Uterus (tissue), 4 donors: ENCODE data around the gene FAM184A. TPM values are rescaled to one million over a fixed set of nuclear protein-coding genes. Genes with fewer than 3 reads are reported as not detected.

Experiments used
- DNase-seq, 2 donors: peaks; one replicate each; pipeline ENCODE4 v3.0.0-alpha.2; 2019 to 2020
- H3K27ac ChIP-seq, 2 donors: fragments of 200-600 bp; sonication (generic); 1 replicate in 1 of 2; 2 replicates in 1 of 2; pipeline ENCODE4 v1.5.1; 2016 to 2018
- H3K27me3 ChIP-seq, 2 donors: fragments of 200-600 bp; sonication (generic); one replicate each; pipeline ENCODE4 v1.5.1; 2018 to 2019; ENCODE audit warnings: control low read depth in 1 of 2
- H3K36me3 ChIP-seq, 2 donors: fragments of 200-600 bp; sonication (generic); one replicate each; pipeline ENCODE4 v1.5.1; 2019; ENCODE audit warnings: control low read depth in 1 of 2
- H3K4me1 ChIP-seq, 2 donors: fragments of 200-600 bp; sonication (generic); one replicate each; pipeline ENCODE4 v1.5.1; 2018 to 2019; ENCODE audit warnings: control low read depth in 1 of 2
- H3K4me3 ChIP-seq, 2 donors: fragments of 200-600 bp; sonication (generic); 1 replicate in 1 of 2; 2 replicates in 1 of 2; pipeline ENCODE4 v1.5.1; 2018 to 2019; ENCODE audit warnings: mild to moderate bottlenecking in 1 of 2
- H3K9me3 ChIP-seq, 2 donors: fragments of 200-600 bp; sonication (generic); one replicate each; pipeline ENCODE4 v1.5.1; 2019; ENCODE audit warnings: control low read depth in 1 of 2
- POLR2A ChIP-seq, 2 donors: fragments of 450-650 bp; IDR thresholded peaks; one replicate each; pipeline ENCODE4 v1.6.1; 2016; ENCODE audit warnings: antibody characterized with exemption in 2 of 2, mild to moderate bottlenecking in 1 of 2, moderate library complexity in 1 of 2
- intact Hi-C: fragments of 100-400 bp; cut with DNase I; formaldehyde crosslinking; loops from one replicate; pipeline ENCODE4 v1.15.1; 2023; ENCODE audit warnings: low total_unique reads
- total RNA-seq, 4 donors: library from RNA; depleted of rRNA in 3 of 4; stranded (reverse); fragments of >200 nt in 3 of 4; gene quantifications; one replicate each; pipeline versions ENCODE4 v1.1.0 to v1.2.4, GENCODE V29; 2014 to 2023
- TF ChIP-seq, protein P1 (sequence below), 4 experiments: fragments of 200-600 bp in 2 of 4; fragments of 450-650 bp in 2 of 4; sonication (generic) in 2 of 4; IDR thresholded peaks; one replicate each; pipeline ENCODE4 v1.5.1; 2016 to 2019; ENCODE audit warnings: antibody characterized with exemption in 4 of 4, mild to moderate bottlenecking in 2 of 4, moderate library complexity in 1 of 4
- donor health status: DM: yes; HTN: yes; CAD: no.

The FAM184A gene
- total RNA-seq, 4 donors from 2014 or later = 1.8 to 9.5 (median 5.1) TPM

DNA sequence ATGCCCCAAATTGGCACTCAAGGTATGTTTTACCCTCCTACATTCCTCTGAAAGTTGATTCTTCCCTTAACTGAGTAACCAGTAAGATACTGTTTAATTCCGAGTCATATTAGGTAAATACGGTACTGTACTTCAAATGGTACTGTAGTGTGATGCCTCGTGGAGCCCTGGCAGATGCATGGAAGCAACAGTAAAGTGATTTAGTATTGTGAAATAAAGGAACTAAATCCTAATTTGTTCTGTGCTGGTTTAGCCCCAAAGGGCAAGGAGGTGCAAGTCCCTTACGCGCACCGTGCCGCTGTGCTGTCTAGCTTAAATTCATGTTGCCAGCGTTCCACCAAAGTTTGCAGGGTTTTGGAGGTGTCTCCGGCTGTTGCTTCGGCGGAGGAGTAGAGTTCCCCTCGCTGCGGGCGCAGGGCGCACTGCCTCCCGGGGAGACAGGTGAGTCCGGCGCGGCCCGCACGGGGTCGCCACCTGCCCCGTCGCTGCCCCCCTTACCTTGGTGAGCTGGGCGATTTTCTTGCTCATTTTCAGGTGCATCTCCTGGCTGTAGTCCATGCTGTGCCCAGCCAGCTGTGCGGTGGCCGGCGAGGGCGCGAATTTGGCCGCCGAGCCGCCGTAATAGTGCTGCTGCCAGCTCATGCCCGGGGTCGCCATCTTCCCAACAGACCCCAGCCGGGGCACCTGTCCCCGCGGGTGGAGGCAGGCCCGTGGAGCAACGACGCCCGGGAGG is 655 bp downstream of the FAM184A start:
- intact Hi-C loops = no loop called here
- peak; percentile 25 to 26 for DNase-seq

DNA sequence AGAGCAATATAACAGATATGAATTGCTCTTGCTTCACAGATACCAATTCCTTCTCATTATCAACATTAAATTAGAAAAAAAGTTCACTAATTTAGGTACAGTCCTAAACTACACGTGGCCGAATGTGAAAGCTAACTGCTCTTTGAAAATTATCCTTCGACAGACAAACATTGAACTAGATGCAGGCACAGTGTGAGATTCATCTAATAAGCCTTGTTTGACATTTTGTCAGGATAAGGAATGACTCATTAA is 1.1 kb downstream of the FAM184A start:
- no peak for DNase-seq
- peak overlapping the region in 1 of 2 donors; percentile 68 for H3K27ac ChIP-seq
- no peaks in the 10 kb centered on the region for H3K9me3 ChIP-seq
- intact Hi-C loops = no loop called here
- H3K4me3 ChIP-seq = peak overlapping the region; percentile 47 to 89
- TF ChIP-seq POLR2A (IDR thresholded peaks at IDR 0.05) = no peak
- TF ChIP-seq, protein P1, sequence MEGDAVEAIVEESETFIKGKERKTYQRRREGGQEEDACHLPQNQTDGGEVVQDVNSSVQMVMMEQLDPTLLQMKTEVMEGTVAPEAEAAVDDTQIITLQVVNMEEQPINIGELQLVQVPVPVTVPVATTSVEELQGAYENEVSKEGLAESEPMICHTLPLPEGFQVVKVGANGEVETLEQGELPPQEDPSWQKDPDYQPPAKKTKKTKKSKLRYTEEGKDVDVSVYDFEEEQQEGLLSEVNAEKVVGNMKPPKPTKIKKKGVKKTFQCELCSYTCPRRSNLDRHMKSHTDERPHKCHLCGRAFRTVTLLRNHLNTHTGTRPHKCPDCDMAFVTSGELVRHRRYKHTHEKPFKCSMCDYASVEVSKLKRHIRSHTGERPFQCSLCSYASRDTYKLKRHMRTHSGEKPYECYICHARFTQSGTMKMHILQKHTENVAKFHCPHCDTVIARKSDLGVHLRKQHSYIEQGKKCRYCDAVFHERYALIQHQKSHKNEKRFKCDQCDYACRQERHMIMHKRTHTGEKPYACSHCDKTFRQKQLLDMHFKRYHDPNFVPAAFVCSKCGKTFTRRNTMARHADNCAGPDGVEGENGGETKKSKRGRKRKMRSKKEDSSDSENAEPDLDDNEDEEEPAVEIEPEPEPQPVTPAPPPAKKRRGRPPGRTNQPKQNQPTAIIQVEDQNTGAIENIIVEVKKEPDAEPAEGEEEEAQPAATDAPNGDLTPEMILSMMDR (IDR thresholded peaks at IDR 0.05) = no peak
- H3K36me3 ChIP-seq = no peaks in the 10 kb centered on the region
- H3K27me3 ChIP-seq = no peaks in the 10 kb centered on the region
- H3K4me1 ChIP-seq = peaks cover 0 to 4% of the 10 kb centered on the region in 2 donors

More for the DNA sequence above, 655 bp downstream of the FAM184A start:
- no peak for TF ChIP-seq POLR2A (IDR thresholded peaks at IDR 0.05)
- TF ChIP-seq, protein P1 (IDR thresholded peaks at IDR 0.05) = peak in 2 of 4 experiments; percentile 12 to 14
- H3K27me3 ChIP-seq = no peaks in the 10 kb centered on the region
- peak overlapping the region; percentile 68 to 79 for H3K27ac ChIP-seq
- H3K4me1 ChIP-seq = peaks cover 0 to 4% of the 10 kb centered on the region in 2 donors
- H3K4me3 ChIP-seq = peak overlapping the region; percentile 47 to 89
- no peaks in the 10 kb centered on the region for H3K36me3 ChIP-seq
- no peaks in the 10 kb centered on the region for H3K9me3 ChIP-seq

- Histone ChIP-seq H3K4me1 (peaks cover 0 to 4% of the 10 kb centered on the region in 2 donors), H3K36me3 (no peaks in the 10 kb centered on the region), H3K27me3 (no peaks in the 10 kb centered on the region), H3K9me3 (no peaks in the 10 kb centered on the region), H3K27ac (no peak overlapping the region), H3K4me3 (peak overlapping the region in 1 of 2 donors; percentile 89)
- DNase-seq = no peak
- intact Hi-C loops = no loop called here
- no peak for TF ChIP-seq POLR2A (IDR thresholded peaks at IDR 0.05)
- TF ChIP-seq, protein P1 (IDR thresholded peaks at IDR 0.05) = no peak
These were observed 1.7 kb downstream of the FAM184A start for GRCh38 chr6:119076576-119077390.

GRCh38 chr6:119076173-119076572 is 2.3 kb downstream of the FAM184A start:
- Histone ChIP-seq H3K27ac (no peak overlapping the region), H3K27me3 (no peaks in the 10 kb centered on the region), H3K4me3 (no peak overlapping the region), H3K9me3 (no peaks in the 10 kb centered on the region), H3K36me3 (no peaks in the 10 kb centered on the region), H3K4me1 (peaks cover 0 to 4% of the 10 kb centered on the region in 2 donors)
- no peak for TF ChIP-seq POLR2A (IDR thresholded peaks at IDR 0.05)
- TF ChIP-seq, protein P1 (IDR thresholded peaks at IDR 0.05) = no peak
- DNase-seq = no peak
- intact Hi-C loops = no loop called here
